ENCODE data around the gene AQP12B. TPM values are rescaled to one million over a fixed set of nuclear protein-coding genes. Genes with fewer than 3 reads are reported as not detected.

AQP12B gene
- polyA plus RNA-seq, 1 donor (not counting 4 experiments of a cell fraction or from before 2014, with no cell fraction given) = not detected

- dilution Hi-C loops (cut with MboI; ENCODE audit: extremely low pct_ligation_motif_present, low sequenced_read_pairs) = no loop called here
- FAIRE-seq (no peak), DNase-seq (ENCODE audit: low read depth, low spot score) (no peak)
- Histone ChIP-seq H3K79me2 (ENCODE audit: control insufficient read depth, insufficient read depth, low read length) (no peaks in the 10 kb centered on the region), H3K36me3 (ENCODE audit: control insufficient read depth in 2 of 2, extremely low read depth in 1 of 2, insufficient read depth in 2 of 2, low read length in 2 of 2) (no peaks in the 10 kb centered on the region), H3K9me1 (ENCODE audit: control insufficient read depth, extremely low read depth, insufficient read depth, low read length) (no peaks in the 10 kb centered on the region), H2AFZ (ENCODE audit: control insufficient read depth, low read length) (no peak overlapping the region), H3K4me1 (ENCODE audit: control insufficient read depth, extremely low read depth, insufficient read depth, low read length) (no peaks in the 10 kb centered on the region), H3K4me2 (ENCODE audit: control insufficient read depth, extremely low read depth, insufficient read depth, low read depth, low read length) (no peak overlapping the region), H3K4me3 (ENCODE audit: control insufficient read depth in 2 of 3, extremely low read depth in 1 of 3, insufficient read depth in 2 of 3, low read depth in 1 of 3, low read length in 3 of 3) (no peak overlapping the region), H4K20me1 (ENCODE audit: control insufficient read depth, extremely low read depth, insufficient read depth, low read length) (no peaks in the 10 kb centered on the region), H3K9me3 (ENCODE audit: control insufficient read depth, low read depth, low read length) (no peaks in the 10 kb centered on the region), H3K27ac (ENCODE audit: control insufficient read depth, insufficient read depth, low read length) (no peak overlapping the region), H3K9ac (ENCODE audit: control insufficient read depth, extremely low read depth, insufficient read depth, low read length) (no peak overlapping the region), H3K27me3 (ENCODE audit: control insufficient read depth, extremely low read depth, insufficient read depth, low read length) (peaks cover 46% of the 10 kb centered on the region)
- TF ChIP-seq EZH2 (IDR thresholded peaks at IDR 0.05; ENCODE audit: low read length) (no peak), CTCF (optimal IDR thresholded peaks at IDR 0.05 in 1 of 3, IDR thresholded peaks at IDR 0.05 in 1 of 3, conservative IDR thresholded peaks at IDR 0.05 in 1 of 3; ENCODE audit: extremely low read depth in 1 of 3, insufficient read depth in 2 of 3, low read length in 3 of 3) (no peak)
Observed at GRCh38 chr2:240647503-240648154, 35.1 kb downstream of the AQP12B start.

- no peak for DNase-seq (ENCODE audit: low read depth, low spot score)
- Histone ChIP-seq H3K9me3 (ENCODE audit: control insufficient read depth, low read depth, low read length) (no peaks in the 10 kb centered on the region), H3K79me2 (ENCODE audit: control insufficient read depth, insufficient read depth, low read length) (no peaks in the 10 kb centered on the region), H4K20me1 (ENCODE audit: control insufficient read depth, extremely low read depth, insufficient read depth, low read length) (no peaks in the 10 kb centered on the region), H3K4me1 (ENCODE audit: control insufficient read depth, extremely low read depth, insufficient read depth, low read length) (no peaks in the 10 kb centered on the region), H3K4me2 (ENCODE audit: control insufficient read depth, extremely low read depth, insufficient read depth, low read depth, low read length) (no peak overlapping the region), H3K9ac (ENCODE audit: control insufficient read depth, extremely low read depth, insufficient read depth, low read length) (no peak overlapping the region), H3K27ac (ENCODE audit: control insufficient read depth, insufficient read depth, low read length) (no peak overlapping the region), H3K27me3 (ENCODE audit: control insufficient read depth, extremely low read depth, insufficient read depth, low read length) (peaks cover 46% of the 10 kb centered on the region), H3K36me3 (ENCODE audit: control insufficient read depth in 2 of 2, extremely low read depth in 1 of 2, insufficient read depth in 2 of 2, low read length in 2 of 2) (no peaks in the 10 kb centered on the region), H2AFZ (ENCODE audit: control insufficient read depth, low read length) (no peak overlapping the region), H3K9me1 (ENCODE audit: control insufficient read depth, extremely low read depth, insufficient read depth, low read length) (no peaks in the 10 kb centered on the region), H3K4me3 (ENCODE audit: control insufficient read depth in 2 of 3, extremely low read depth in 1 of 3, insufficient read depth in 2 of 3, low read depth in 1 of 3, low read length in 3 of 3) (no peak overlapping the region)
- TF ChIP-seq EZH2 (IDR thresholded peaks at IDR 0.05; ENCODE audit: low read length) (no peak), CTCF (optimal IDR thresholded peaks at IDR 0.05 in 1 of 3, IDR thresholded peaks at IDR 0.05 in 1 of 3, conservative IDR thresholded peaks at IDR 0.05 in 1 of 3; ENCODE audit: extremely low read depth in 1 of 3, insufficient read depth in 2 of 3, low read length in 3 of 3) (no peak)
- FAIRE-seq = no peak
- dilution Hi-C loops (cut with MboI; ENCODE audit: extremely low pct_ligation_motif_present, low sequenced_read_pairs) = no loop called here
Observed at GRCh38 chr2:240646900-240647502, 35.7 kb downstream of the AQP12B start.
